Effector memory CD4-positive, alpha-beta T cell (primary cell): ENCODE results near the gene TYRO3.
A peak's percentile ranks its signal among the peaks of the same experiment; 100 is the strongest.

Source experiments
- DNase-seq, 3 donors: peaks; one replicate each; pipeline ENCODE4 v3.0.0-alpha.2; 2020
- H3K27ac ChIP-seq: 2 replicates; pipeline ENCODE4 v1.7.0; 2013; ENCODE audit warnings: mild to moderate bottlenecking, low read length, moderate library complexity; ENCODE audit not compliant: insufficient read depth, poor library complexity, severe bottlenecking
- H3K27me3 ChIP-seq: replicated peaks from 2 replicates; pipeline ENCODE4 v1.7.0; 2013; ENCODE audit warnings: mild to moderate bottlenecking, low read length; ENCODE audit not compliant: insufficient read depth, control insufficient read depth, poor library complexity, severe bottlenecking
- H3K36me3 ChIP-seq: 2 replicates; pipeline ENCODE4 v1.7.0; 2013; ENCODE audit warnings: mild to moderate bottlenecking, low read length, moderate library complexity; ENCODE audit not compliant: control insufficient read depth, insufficient read depth
- H3K4me1 ChIP-seq: 2 replicates; pipeline ENCODE4 v1.7.0; 2013; ENCODE audit warnings: low read length, mild to moderate bottlenecking; ENCODE audit not compliant: control insufficient read depth, insufficient read depth, poor library complexity, severe bottlenecking
- H3K4me3 ChIP-seq: 2 replicates; pipeline ENCODE4 v1.7.0; 2013; ENCODE audit warnings: low read length, low read depth, mild to moderate bottlenecking; ENCODE audit not compliant: insufficient read depth, poor library complexity, severe bottlenecking
- H3K9me3 ChIP-seq: 2 replicates; pipeline ENCODE4 v1.7.0; 2013; ENCODE audit warnings: mild to moderate bottlenecking, low read length, moderate library complexity; ENCODE audit not compliant: control insufficient read depth
- total RNA-seq, 3 donors: gene quantifications; one replicate each; lab custom pipeline; 2026; lab: John Stamatoyannopoulos, UW

The TYRO3 gene
- 0.52 to 3.7 (median 1.4) reads per million in 3 donors for total RNA-seq

DNA sequence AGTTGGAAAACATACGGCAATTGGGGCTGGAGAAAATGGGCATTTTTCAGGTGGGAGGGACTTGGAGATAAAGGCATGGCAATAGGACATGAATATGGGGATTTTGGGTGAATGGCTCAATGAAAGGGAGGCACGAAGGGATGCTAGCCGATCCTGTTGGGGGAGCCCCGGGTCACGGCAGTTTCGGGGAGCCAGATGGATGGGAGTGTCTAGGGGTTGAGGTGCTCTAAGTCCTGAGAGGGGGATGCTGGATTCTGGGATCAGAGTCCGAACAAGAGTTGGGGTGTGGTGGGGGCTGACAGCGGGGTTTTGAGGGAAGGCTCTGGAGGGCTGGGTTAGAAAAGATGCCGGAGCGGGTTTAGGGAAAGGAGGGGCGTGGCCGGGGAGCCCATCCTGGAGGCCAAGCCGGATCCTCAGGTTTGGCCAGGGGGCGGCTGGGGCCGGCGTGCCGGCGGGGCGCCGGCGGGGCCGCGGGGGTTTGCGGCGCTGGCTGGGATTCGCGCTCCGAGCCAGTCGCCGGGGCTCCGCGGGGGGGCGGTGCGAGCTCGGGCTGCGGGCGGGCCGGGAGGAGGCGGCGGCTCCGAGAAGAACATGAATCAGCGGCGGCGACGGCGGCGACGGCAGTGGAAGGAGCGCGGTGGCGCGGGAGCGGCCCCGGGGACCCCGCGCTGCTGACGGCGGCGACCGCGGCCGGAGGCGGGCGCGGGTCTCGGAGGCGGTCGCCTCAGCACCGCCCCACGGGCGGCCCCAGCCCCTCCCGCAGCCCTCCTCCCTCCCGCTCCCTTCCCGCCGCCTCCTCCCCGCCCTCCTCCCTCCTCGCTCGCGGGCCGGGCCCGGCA lies at the start of gene TYRO3:
TYRO3 (plus strand) TSS at position 813 of the 839 bp plus-strand sequence. CDS start 46 bp downstream, outside the sequence.
- H3K9me3 ChIP-seq: no peaks in the 10 kb centered on the region
- H3K4me1 ChIP-seq: peaks cover 17% of the 10 kb centered on the region
- peak within 1 kb of the TSS; percentile 39 for H3K27ac ChIP-seq
- DNase-seq: peak; percentile 63 to 67 (median 64)
- H3K27me3 ChIP-seq: no peaks in the 10 kb centered on the region
- peak within 1 kb of the TSS; percentile 50 for H3K4me3 ChIP-seq
- no peaks in the 10 kb centered on the region for H3K36me3 ChIP-seq

GRCh38 chr15:41510728-41511127 lies 48.3 kb upstream of the TYRO3 start:
- Histone ChIP-seq H3K4me3 (no peak overlapping the region), H3K27me3 (peaks cover 12% of the 10 kb centered on the region), H3K4me1 (peaks cover 28% of the 10 kb centered on the region), H3K36me3 (no peaks in the 10 kb centered on the region), H3K27ac (no peak overlapping the region), H3K9me3 (no peaks in the 10 kb centered on the region)
- no peak for DNase-seq

GRCh38 chr15:41511331-41511898 lies 47.6 kb upstream of the TYRO3 start:
- no peaks in the 10 kb centered on the region for H3K36me3 ChIP-seq
- no peak for DNase-seq
- peaks cover 12% of the 10 kb centered on the region for H3K27me3 ChIP-seq
- no peaks in the 10 kb centered on the region for H3K9me3 ChIP-seq
- H3K4me1 ChIP-seq: peaks cover 28% of the 10 kb centered on the region
- peak overlapping the region; percentile 57 for H3K4me3 ChIP-seq
- H3K27ac ChIP-seq: no peak overlapping the region

DNA sequence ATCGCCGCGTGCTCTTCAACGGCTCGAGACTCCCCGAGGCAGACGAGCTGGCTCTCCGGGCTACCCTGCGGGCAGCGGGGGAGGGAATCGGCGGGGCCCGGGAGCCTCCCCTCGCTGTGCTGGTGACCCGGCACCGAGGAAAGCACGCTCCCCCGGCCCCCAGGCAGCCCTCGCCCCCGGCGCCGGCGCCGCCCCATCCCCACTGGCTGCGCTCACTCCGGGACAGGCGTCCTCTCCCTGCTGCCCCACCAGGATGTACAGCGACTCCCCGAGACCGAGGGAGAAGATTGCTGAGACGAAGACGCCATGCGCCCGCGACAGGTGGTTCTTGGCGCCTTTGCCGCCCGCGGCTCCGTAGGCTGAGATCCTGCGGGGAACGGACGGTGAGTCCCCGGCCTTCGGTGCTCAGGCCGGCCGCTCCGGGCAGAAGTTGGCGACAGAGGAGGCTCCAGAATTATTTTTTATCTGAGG lies 47.1 kb upstream of the TYRO3 start:
- peaks cover 12% of the 10 kb centered on the region for H3K27me3 ChIP-seq
- peaks cover 28% of the 10 kb centered on the region for H3K4me1 ChIP-seq
- no peaks in the 10 kb centered on the region for H3K36me3 ChIP-seq
- H3K4me3 ChIP-seq: peak overlapping the region; percentile 57
- no peak for DNase-seq
- H3K9me3 ChIP-seq: no peaks in the 10 kb centered on the region
- H3K27ac ChIP-seq: no peak overlapping the region

GRCh38 chr15:41512512-41512939 lies 46.5 kb upstream of the TYRO3 start:
- Histone ChIP-seq H3K4me3 (peak overlapping the region; percentile 57), H3K27ac (no peak overlapping the region), H3K4me1 (peaks cover 28% of the 10 kb centered on the region), H3K27me3 (peaks cover 12% of the 10 kb centered on the region), H3K36me3 (no peaks in the 10 kb centered on the region), H3K9me3 (no peaks in the 10 kb centered on the region)
- DNase-seq: no peak

DNA sequence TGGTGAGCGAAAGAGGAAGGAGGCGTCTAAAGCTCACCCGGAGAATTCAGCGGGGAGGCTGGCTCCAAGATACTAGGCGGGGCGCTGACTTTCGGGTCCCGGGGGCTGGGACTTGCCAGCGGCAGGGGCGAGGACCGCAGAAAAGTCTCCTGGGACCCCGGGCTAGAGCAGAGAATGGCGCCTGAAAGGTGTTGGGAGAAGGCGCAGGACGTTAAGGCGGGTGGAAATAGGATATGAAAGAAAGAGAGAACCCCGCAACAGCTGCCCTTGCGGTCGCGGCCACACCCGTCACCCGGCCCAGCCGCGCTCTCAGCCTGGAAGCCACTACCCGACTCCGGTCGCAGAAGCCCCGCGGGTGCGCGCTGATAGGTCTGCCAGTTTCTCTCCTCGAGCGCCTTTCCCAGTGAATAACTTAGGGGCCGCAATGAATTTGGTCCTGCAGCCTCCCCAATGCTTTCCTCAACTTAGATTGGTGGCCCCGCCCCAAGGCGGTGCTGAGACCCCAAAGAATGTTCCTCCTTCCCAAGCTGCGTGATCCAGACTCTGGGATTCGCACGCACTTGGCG lies 46.0 kb upstream of the TYRO3 start:
- Histone ChIP-seq H3K4me3 (peak overlapping the region; percentile 57), H3K36me3 (peaks cover 3% of the 10 kb centered on the region), H3K27me3 (peaks cover 12% of the 10 kb centered on the region), H3K27ac (no peak overlapping the region), H3K9me3 (no peaks in the 10 kb centered on the region), H3K4me1 (peaks cover 28% of the 10 kb centered on the region)
- DNase-seq: peak in 1 of 3 donors; percentile 29

- Histone ChIP-seq H3K4me3 (peak within 1 kb of the TSS; percentile 57), H3K36me3 (peaks cover 3% of the 10 kb centered on the region), H3K27me3 (peaks cover 12% of the 10 kb centered on the region), H3K4me1 (peaks cover 28% of the 10 kb centered on the region), H3K27ac (no peak within 1 kb of the TSS), H3K9me3 (no peaks in the 10 kb centered on the region)
- peak in 2 of 3 donors; percentile 29 to 32 for DNase-seq
Measured at GRCh38 chr15:41513506-41514227, 45.3 kb upstream of the TYRO3 start, which contains the start of gene LTK. Gene LTK, minus strand, starts transcription at chr15:41513827. Its CDS starts 118 bp downstream, at chr15:41513709.

DNA sequence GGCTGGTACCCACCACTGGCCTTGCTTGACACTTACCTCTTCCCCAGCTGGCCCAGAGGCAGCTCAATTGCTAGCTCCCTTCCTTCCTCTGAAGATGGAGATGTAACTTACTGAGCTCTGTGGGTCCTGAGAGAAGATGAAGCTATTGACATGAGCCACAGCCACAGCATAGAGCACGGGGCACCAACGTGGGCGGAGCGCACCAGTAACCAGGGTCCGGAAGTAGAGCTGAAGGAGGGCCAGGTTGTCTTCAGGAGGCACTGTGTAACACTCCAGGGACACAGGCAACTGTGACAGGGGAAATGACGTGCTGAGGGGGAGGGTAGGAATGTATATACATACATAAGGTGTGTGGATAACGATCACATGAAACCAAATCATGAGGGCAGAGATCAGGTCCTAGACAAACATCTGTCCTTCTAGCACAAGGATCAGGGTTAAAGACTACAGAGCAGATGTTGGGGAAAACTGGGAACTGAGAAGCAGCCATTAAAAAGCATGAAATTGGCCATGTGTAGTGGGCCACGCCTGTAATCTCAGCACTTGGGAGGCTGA lies 41.0 kb upstream of the TYRO3 start:
- H3K4me1 ChIP-seq: peaks cover 10% of the 10 kb centered on the region
- no peak overlapping the region for H3K27ac ChIP-seq
- DNase-seq: no peak
- no peak overlapping the region for H3K4me3 ChIP-seq
- peaks cover 3% of the 10 kb centered on the region for H3K36me3 ChIP-seq
- no peaks in the 10 kb centered on the region for H3K27me3 ChIP-seq
- no peaks in the 10 kb centered on the region for H3K9me3 ChIP-seq

- Histone ChIP-seq H3K4me3 (no peak overlapping the region), H3K9me3 (no peaks in the 10 kb centered on the region), H3K36me3 (peaks cover 3% of the 10 kb centered on the region), H3K27ac (no peak overlapping the region), H3K27me3 (no peaks in the 10 kb centered on the region), H3K4me1 (no peaks in the 10 kb centered on the region)
- DNase-seq: no peak
Measured at GRCh38 chr15:41520636-41521035, 38.4 kb upstream of the TYRO3 start.
